ENCODE data around the gene EIF3F.

Gene EIF3F

DNA sequence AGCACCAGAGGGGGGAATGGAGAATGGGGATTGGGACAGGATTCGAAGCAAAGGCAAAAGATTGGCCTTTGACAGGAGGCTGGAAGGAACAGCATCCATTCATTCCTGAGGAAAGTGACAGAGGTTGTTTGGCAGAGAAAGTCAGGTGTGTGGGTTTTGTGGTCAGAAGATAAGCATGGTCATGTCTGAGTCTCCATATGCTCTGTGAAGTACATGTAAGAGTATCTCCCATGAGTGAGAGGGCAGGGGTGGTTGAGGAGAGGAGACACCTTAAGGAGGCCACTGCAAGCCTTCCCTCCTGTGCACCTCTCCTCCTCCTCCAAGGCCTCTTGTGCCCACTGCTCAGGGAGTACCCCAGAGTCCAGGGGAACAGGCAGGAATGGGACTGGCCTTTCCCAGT lies 20.0 kb upstream of the EIF3F start:
- TF ChIP-seq, protein P1, sequence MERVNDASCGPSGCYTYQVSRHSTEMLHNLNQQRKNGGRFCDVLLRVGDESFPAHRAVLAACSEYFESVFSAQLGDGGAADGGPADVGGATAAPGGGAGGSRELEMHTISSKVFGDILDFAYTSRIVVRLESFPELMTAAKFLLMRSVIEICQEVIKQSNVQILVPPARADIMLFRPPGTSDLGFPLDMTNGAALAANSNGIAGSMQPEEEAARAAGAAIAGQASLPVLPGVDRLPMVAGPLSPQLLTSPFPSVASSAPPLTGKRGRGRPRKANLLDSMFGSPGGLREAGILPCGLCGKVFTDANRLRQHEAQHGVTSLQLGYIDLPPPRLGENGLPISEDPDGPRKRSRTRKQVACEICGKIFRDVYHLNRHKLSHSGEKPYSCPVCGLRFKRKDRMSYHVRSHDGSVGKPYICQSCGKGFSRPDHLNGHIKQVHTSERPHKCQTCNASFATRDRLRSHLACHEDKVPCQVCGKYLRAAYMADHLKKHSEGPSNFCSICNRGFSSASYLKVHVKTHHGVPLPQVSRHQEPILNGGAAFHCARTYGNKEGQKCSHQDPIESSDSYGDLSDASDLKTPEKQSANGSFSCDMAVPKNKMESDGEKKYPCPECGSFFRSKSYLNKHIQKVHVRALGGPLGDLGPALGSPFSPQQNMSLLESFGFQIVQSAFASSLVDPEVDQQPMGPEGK (CRISPR knock-in tag; IDR thresholded peaks at IDR 0.05; ENCODE audit: borderline replicate concordance) = no peak
- TF ChIP-seq ZFP3 (CRISPR knock-in tag; IDR thresholded peaks at IDR 0.05) = no peak
- TF ChIP-seq CSDC2 (CRISPR knock-in tag; IDR thresholded peaks at IDR 0.05) = no peak
- TF ChIP-seq ZNF70 (CRISPR knock-in tag; IDR thresholded peaks at IDR 0.05) = no peak
- no peak for TF ChIP-seq ISL1 (CRISPR knock-in tag; IDR thresholded peaks at IDR 0.05)
- TF ChIP-seq ZFP30 (CRISPR knock-in tag; IDR thresholded peaks at IDR 0.05) = no peak
- no peak for TF ChIP-seq PPARA (CRISPR knock-in tag; IDR thresholded peaks at IDR 0.05; ENCODE audit: borderline replicate concordance)
- no peak for TF ChIP-seq ARNTL (CRISPR knock-in tag; IDR thresholded peaks at IDR 0.05; ENCODE audit: borderline replicate concordance, low read depth)
- no peak for TF ChIP-seq BACH2 (CRISPR knock-in tag; IDR thresholded peaks at IDR 0.05; ENCODE audit: borderline replicate concordance)
- TF ChIP-seq, protein P2, sequence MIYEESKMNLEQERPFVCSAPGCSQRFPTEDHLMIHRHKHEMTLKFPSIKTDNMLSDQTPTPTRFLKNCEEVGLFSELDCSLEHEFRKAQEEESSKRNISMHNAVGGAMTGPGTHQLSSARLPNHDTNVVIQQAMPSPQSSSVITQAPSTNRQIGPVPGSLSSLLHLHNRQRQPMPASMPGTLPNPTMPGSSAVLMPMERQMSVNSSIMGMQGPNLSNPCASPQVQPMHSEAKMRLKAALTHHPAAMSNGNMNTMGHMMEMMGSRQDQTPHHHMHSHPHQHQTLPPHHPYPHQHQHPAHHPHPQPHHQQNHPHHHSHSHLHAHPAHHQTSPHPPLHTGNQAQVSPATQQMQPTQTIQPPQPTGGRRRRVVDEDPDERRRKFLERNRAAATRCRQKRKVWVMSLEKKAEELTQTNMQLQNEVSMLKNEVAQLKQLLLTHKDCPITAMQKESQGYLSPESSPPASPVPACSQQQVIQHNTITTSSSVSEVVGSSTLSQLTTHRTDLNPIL (CRISPR knock-in tag; IDR thresholded peaks at IDR 0.05; ENCODE audit: low read depth) = no peak
- no peak for TF ChIP-seq ZNF8 (CRISPR knock-in tag; IDR thresholded peaks at IDR 0.05)
- no peak for TF ChIP-seq TCF4 (CRISPR knock-in tag; IDR thresholded peaks at IDR 0.05; ENCODE audit: borderline replicate concordance)
- no peak for ATAC-seq

DNA sequence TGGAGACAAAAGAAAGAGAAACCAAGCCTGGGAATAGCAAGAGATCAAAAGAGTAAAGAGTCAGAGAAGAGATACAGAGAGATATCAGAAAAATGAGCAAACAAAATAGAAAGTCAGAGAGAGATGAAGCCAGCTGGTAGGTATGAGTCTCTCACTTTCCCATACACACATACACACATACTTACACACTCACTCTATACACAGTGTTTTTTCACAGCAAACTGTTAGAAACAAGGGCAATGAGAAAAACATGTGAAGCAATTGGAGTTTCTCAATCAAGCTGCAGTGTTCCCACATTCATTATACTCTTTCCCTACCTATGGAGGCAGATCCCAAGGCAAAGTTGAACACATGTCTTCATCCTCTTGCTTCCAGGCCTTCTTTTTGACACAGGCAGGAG lies 19.3 kb upstream of the EIF3F start:
- ATAC-seq = no peak
- no peak for TF ChIP-seq ZNF8 (CRISPR knock-in tag; IDR thresholded peaks at IDR 0.05)
- TF ChIP-seq RARB (CRISPR knock-in tag; IDR thresholded peaks at IDR 0.05) = no peak
- TF ChIP-seq, protein P2 (CRISPR knock-in tag; IDR thresholded peaks at IDR 0.05; ENCODE audit: low read depth) = no peak
- no peak for TF ChIP-seq SNAI2 (CRISPR knock-in tag; IDR thresholded peaks at IDR 0.05)
- TF ChIP-seq, protein P3, sequence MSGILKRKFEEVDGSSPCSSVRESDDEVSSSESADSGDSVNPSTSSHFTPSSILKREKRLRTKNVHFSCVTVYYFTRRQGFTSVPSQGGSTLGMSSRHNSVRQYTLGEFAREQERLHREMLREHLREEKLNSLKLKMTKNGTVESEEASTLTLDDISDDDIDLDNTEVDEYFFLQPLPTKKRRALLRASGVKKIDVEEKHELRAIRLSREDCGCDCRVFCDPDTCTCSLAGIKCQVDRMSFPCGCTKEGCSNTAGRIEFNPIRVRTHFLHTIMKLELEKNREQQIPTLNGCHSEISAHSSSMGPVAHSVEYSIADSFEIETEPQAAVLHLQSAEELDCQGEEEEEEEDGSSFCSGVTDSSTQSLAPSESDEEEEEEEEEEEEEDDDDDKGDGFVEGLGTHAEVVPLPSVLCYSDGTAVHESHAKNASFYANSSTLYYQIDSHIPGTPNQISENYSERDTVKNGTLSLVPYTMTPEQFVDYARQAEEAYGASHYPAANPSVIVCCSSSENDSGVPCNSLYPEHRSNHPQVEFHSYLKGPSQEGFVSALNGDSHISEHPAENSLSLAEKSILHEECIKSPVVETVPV (CRISPR knock-in tag; IDR thresholded peaks at IDR 0.05) = no peak
- TF ChIP-seq ZFP30 (CRISPR knock-in tag; IDR thresholded peaks at IDR 0.05) = no peak
- TF ChIP-seq ESRRG (CRISPR knock-in tag; IDR thresholded peaks at IDR 0.05) = no peak
- no peak for TF ChIP-seq BACH2 (CRISPR knock-in tag; IDR thresholded peaks at IDR 0.05; ENCODE audit: borderline replicate concordance)
- TF ChIP-seq OSR1 (CRISPR knock-in tag; IDR thresholded peaks at IDR 0.05) = no peak
- no peak for TF ChIP-seq TCF4 (CRISPR knock-in tag; IDR thresholded peaks at IDR 0.05; ENCODE audit: borderline replicate concordance)
- TF ChIP-seq CSDC2 (CRISPR knock-in tag; IDR thresholded peaks at IDR 0.05) = no peak
- no peak for TF ChIP-seq TOX (CRISPR knock-in tag; IDR thresholded peaks at IDR 0.05; ENCODE audit: borderline replicate concordance)
- no peak for TF ChIP-seq ZNF565 (CRISPR knock-in tag; conservative IDR thresholded peaks at IDR 0.05; ENCODE audit: low read depth)
- TF ChIP-seq, protein P1 (CRISPR knock-in tag; IDR thresholded peaks at IDR 0.05; ENCODE audit: borderline replicate concordance) = no peak

DNA sequence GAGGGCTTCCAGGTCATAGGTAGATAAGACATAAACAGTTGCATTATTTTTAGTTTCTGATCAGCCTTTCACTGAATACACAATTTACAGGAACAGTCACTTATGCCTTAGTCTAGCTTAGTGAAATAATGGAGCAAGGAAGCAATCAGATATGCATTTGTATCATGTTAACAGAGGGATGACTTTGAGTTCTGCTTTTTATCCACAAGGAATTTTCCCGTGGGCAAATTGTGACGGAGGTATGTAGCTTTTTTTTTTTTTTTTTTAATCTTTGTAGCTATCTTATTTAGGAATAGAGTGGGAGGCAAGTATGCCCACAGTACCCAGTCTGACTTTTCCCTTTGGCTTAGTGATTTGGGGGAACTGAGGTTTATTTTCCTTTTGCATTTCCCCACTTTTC lies 18.5 kb upstream of the EIF3F start:
- no peak for ATAC-seq
- TF ChIP-seq OSR1 (CRISPR knock-in tag; IDR thresholded peaks at IDR 0.05) (no peak), ZNF70 (CRISPR knock-in tag; IDR thresholded peaks at IDR 0.05) (no peak)

DNA sequence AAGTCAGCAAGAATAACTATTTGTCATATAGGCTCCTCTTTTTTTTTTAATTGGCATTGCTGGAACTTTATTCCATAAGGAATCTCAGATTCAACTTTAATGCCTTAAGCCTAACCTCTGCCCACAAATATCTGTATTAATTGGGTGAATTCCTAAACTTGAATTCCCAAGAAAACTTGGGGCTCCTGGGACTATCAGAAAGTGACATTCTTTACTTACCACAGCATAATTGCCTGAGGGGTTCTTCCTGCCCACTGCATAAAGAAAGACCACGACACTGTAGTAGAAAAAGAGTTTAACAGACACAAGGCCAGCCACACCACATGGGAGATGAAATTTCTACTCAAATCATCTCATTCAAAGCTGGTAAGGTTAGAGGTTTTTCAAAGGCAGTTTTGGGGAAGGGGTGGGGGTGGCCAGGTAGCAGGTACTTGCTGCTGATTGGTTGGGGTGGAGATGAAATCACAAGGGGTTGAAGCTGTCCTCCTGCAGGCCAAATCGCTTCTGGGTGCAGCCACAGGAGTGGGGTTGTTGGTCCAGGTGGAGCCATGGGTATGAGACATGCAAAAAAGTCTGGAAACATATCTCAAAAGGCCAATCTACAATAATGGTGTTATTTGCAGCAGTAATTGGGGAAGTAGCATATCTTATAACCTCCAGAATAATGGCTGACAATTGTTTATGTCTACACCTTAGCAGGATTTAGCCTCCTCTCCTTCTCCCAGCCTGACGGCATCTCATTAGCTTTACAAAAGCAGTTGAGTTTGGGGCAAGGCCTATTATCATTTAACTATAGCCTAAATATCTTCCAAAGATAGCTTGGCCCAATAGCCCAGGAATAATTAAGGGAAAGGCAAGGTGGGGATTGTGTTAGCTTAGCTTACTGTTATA lies 17.1 kb upstream of the EIF3F start:
- TF ChIP-seq TOX (CRISPR knock-in tag; IDR thresholded peaks at IDR 0.05; ENCODE audit: borderline replicate concordance) (no peak), ZNF565 (CRISPR knock-in tag; conservative IDR thresholded peaks at IDR 0.05; ENCODE audit: low read depth) (no peak), ZC3H10 (CRISPR knock-in tag; IDR thresholded peaks at IDR 0.05) (no peak), ZNF70 (CRISPR knock-in tag; IDR thresholded peaks at IDR 0.05) (no peak)
- no peak for ATAC-seq
